HepG2 (cell line): ENCODE measurements around the gene PRDM12.
A peak's percentile ranks its signal among the peaks of the same experiment; 100 is the strongest.

Experiments used
- CREB1 ChIP-seq, 2 experiments: fragments of 450-650 bp in 1 of 2; IDR thresholded peaks; 2 replicates each; pipeline ENCODE4 v1.6.1; 2016 to 2017; ENCODE audit warnings: control low read depth in 1 of 2, mild to moderate bottlenecking in 1 of 2, missing compliant biosample characterization in 1 of 2, missing genetic modification characterization in 1 of 2
- DNMT3B ChIP-seq: conservative IDR thresholded peaks from 2 replicates; pipeline ENCODE4 v1.6.1; 2016; ENCODE audit warnings: missing biosample characterization, control low read depth
- EEA1 ChIP-seq: sonication (generic); formaldehyde crosslinking; IDR thresholded peaks from 2 replicates; pipeline ENCODE4 v1.5.1; 2020; ENCODE audit warnings: mild to moderate bottlenecking, missing genetic modification reagents, borderline replicate concordance
- FOXA1 ChIP-seq, 2 experiments: fragments of 450-650 bp in 1 of 2; sonication (generic) in 1 of 2; formaldehyde crosslinking in 1 of 2; IDR thresholded peaks; 2 replicates each; pipeline versions ENCODE4 v1.4.0 to v1.6.1; 2016 to 2020; ENCODE audit warnings: missing genetic modification reagents in 1 of 2
- RARA ChIP-seq: IDR thresholded peaks from 2 replicates; pipeline ENCODE4 v1.6.1; 2016; ENCODE audit warnings: missing genetic modification reagents, missing compliant biosample characterization
- SP4 ChIP-seq: sonication (generic); formaldehyde crosslinking; IDR thresholded peaks from 2 replicates; pipeline ENCODE4 v1.8.1; 2023; ENCODE audit warnings: mild to moderate bottlenecking, missing genetic modification reagents
- TEAD3 ChIP-seq: optimal IDR thresholded peaks from 2 replicates; pipeline ENCODE3; 2016; ENCODE audit warnings: borderline replicate concordance
- U2AF2 ChIP-seq: fragments of 200-400 bp; formaldehyde crosslinking; IDR thresholded peaks from 2 replicates; pipeline ENCODE4 v1.6.1; 2017; ENCODE audit warnings: low read depth, mild to moderate bottlenecking, low read length
- ZBTB21 ChIP-seq: sonication (generic); formaldehyde crosslinking; IDR thresholded peaks from 2 replicates; pipeline ENCODE4 v1.4.0; 2020; ENCODE audit warnings: missing genetic modification reagents
- ZSCAN29 ChIP-seq: sonication (generic); formaldehyde crosslinking; conservative IDR thresholded peaks from 2 replicates; pipeline ENCODE4 v1.4.0; 2020; ENCODE audit warnings: mild to moderate bottlenecking, missing genetic modification reagents
- TF ChIP-seq, protein P1 (sequence below): sonication (generic); formaldehyde crosslinking; IDR thresholded peaks from 2 replicates; pipeline ENCODE4 v1.5.0; 2020; ENCODE audit warnings: mild to moderate bottlenecking, missing genetic modification reagents, moderate library complexity
- TF ChIP-seq, protein P2 (sequence below): sonication (generic); formaldehyde crosslinking; IDR thresholded peaks from 2 replicates; pipeline ENCODE4 v1.5.0; 2020; ENCODE audit warnings: missing genetic modification reagents
- TF ChIP-seq, protein P3 (sequence below): sonication (generic); formaldehyde crosslinking; IDR thresholded peaks from 2 replicates; pipeline ENCODE4 v1.4.0; 2020; ENCODE audit warnings: low read depth, missing genetic modification reagents

DNA sequence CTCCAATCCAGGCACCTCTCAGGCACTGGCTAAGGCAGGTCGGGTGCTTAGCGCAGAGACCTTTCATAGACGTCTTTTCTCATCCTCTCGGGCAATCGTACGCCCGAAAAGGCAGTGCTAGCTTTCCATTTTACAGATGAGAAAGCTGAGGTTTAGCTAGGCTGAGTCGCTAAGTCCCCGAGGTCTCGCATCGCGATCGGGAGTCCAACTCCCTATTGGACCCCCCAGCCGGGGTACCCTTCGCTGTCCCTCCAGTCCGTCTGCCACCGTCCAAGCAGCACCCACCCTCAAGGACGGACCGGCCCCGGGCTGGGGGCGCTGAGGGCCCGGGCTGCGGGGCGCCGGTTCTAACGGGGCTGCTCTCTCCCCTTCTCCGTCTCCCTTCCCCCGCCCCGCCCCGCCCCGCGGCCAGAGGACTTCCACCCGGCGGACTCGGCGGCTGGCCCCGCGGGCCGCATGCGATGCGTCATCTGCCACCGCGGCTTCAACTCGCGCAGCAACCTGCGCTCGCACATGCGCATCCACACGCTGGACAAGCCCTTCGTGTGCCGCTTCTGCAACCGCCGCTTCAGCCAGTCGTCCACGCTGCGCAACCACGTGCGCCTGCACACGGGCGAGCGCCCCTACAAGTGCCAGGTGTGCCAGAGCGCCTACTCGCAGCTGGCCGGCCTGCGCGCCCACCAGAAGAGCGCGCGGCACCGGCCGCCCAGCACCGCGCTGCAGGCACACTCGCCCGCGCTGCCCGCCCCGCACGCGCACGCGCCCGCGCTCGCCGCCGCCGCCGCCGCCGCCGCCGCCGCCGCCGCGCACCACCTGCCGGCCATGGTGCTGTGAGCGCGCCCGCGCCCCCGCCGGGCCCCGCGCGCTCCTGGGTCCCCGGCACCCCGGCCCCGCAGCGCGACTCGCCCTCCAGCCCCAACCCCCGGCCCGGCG lies 16.7 kb downstream of the PRDM12 start:
- TF ChIP-seq DNMT3B (CRISPR knock-in tag), result no peak
- TF ChIP-seq RARA (CRISPR knock-in tag), result 0 out of 2 replicates have a peak, but pooled peaks have one; percentile 39
- no peak for TF ChIP-seq U2AF2
- TF ChIP-seq, protein P1, sequence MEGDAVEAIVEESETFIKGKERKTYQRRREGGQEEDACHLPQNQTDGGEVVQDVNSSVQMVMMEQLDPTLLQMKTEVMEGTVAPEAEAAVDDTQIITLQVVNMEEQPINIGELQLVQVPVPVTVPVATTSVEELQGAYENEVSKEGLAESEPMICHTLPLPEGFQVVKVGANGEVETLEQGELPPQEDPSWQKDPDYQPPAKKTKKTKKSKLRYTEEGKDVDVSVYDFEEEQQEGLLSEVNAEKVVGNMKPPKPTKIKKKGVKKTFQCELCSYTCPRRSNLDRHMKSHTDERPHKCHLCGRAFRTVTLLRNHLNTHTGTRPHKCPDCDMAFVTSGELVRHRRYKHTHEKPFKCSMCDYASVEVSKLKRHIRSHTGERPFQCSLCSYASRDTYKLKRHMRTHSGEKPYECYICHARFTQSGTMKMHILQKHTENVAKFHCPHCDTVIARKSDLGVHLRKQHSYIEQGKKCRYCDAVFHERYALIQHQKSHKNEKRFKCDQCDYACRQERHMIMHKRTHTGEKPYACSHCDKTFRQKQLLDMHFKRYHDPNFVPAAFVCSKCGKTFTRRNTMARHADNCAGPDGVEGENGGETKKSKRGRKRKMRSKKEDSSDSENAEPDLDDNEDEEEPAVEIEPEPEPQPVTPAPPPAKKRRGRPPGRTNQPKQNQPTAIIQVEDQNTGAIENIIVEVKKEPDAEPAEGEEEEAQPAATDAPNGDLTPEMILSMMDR (CRISPR knock-in tag), result peak; percentile 15; the same call in 1 of the 2 replicates
- TF ChIP-seq, protein P2, sequence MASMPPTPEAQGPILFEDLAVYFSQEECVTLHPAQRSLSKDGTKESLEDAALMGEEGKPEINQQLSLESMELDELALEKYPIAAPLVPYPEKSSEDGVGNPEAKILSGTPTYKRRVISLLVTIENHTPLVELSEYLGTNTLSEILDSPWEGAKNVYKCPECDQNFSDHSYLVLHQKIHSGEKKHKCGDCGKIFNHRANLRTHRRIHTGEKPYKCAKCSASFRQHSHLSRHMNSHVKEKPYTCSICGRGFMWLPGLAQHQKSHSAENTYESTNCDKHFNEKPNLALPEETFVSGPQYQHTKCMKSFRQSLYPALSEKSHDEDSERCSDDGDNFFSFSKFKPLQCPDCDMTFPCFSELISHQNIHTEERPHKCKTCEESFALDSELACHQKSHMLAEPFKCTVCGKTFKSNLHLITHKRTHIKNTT, result no peak
- TF ChIP-seq ZBTB21, result no peak
- TF ChIP-seq SP4 (CRISPR knock-in tag), result no peak
- TF ChIP-seq CREB1 (IDR thresholded peaks at IDR 0.05), result peak; percentile 48
- no peak for TF ChIP-seq CREB1 (CRISPR knock-in tag; IDR thresholded peaks at IDR 0.05)
- peak; percentile 56; the same call in 1 of the 2 replicates for TF ChIP-seq EEA1 (CRISPR knock-in tag)
- no peak for TF ChIP-seq FOXA1 (IDR thresholded peaks at IDR 0.05)
- TF ChIP-seq FOXA1 (CRISPR knock-in tag; IDR thresholded peaks at IDR 0.05), result 0 out of 2 replicates have a peak, but pooled peaks have one; percentile 4
- peak; percentile 26 for TF ChIP-seq TEAD3 (CRISPR knock-in tag)
- TF ChIP-seq, protein P3, sequence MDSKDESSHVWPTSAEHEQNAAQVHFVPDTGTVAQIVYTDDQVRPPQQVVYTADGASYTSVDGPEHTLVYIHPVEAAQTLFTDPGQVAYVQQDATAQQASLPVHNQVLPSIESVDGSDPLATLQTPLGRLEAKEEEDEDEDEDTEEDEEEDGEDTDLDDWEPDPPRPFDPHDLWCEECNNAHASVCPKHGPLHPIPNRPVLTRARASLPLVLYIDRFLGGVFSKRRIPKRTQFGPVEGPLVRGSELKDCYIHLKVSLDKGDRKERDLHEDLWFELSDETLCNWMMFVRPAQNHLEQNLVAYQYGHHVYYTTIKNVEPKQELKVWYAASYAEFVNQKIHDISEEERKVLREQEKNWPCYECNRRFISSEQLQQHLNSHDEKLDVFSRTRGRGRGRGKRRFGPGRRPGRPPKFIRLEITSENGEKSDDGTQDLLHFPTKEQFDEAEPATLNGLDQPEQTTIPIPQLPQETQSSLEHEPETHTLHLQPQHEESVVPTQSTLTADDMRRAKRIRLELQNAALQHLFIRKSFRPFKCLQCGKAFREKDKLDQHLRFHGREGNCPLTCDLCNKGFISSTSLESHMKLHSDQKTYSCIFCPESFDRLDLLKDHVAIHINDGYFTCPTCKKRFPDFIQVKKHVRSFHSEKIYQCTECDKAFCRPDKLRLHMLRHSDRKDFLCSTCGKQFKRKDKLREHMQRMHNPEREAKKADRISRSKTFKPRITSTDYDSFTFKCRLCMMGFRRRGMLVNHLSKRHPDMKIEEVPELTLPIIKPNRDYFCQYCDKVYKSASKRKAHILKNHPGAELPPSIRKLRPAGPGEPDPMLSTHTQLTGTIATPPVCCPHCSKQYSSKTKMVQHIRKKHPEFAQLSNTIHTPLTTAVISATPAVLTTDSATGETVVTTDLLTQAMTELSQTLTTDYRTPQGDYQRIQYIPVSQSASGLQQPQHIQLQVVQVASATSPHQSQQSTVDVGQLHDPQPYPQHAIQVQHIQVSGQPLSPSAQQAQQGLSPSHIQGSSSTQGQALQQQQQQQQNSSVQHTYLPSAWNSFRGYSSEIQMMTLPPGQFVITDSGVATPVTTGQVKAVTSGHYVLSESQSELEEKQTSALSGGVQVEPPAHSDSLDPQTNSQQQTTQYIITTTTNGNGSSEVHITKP (CRISPR knock-in tag), result no peak
- no peak for TF ChIP-seq ZSCAN29 (CRISPR knock-in tag)
